BLaER1 treated with 17β-estradiol and CSF1 and Interleukin-3, amounts not matched to agents 10 nM and 100 nM (cell line): Measurements from ENCODE around the gene FARP1.
A peak's percentile ranks its signal among the peaks of the same experiment; 100 is the strongest.

Experiments used
- H3K27ac ChIP-seq, 11 experiments: shearing (Covaris generic); formaldehyde crosslinking; 2 replicates each; pipeline ENCODE4 v1.8.1; 2022
- H3K27me3 ChIP-seq, 11 experiments: shearing (Covaris generic); formaldehyde crosslinking; 2 replicates each; pipeline ENCODE4 v1.8.1; 2022
- H3K36me3 ChIP-seq, 11 experiments: shearing (Covaris generic); formaldehyde crosslinking; 2 replicates each; pipeline ENCODE4 v1.8.1; 2022
- H3K4me1 ChIP-seq, 10 experiments: shearing (Covaris generic); formaldehyde crosslinking; 2 replicates each; pipeline ENCODE4 v1.8.1; 2022
- H3K4me2 ChIP-seq, 11 experiments: shearing (Covaris generic); formaldehyde crosslinking; 2 replicates each; pipeline ENCODE4 v1.8.1; 2022
- H3K4me3 ChIP-seq, 10 experiments: shearing (Covaris generic); formaldehyde crosslinking; 2 replicates each; pipeline ENCODE4 v1.8.1; 2022
- H3K9ac ChIP-seq, 11 experiments: shearing (Covaris generic); formaldehyde crosslinking; 2 replicates each; pipeline ENCODE4 v1.8.1; 2022
- H3K9me3 ChIP-seq, 11 experiments: shearing (Covaris generic); formaldehyde crosslinking; replicated peaks in 1 of 11; 2 replicates each; pipeline ENCODE4 v1.8.1; 2022
- H4K20me1 ChIP-seq, 11 experiments: shearing (Covaris generic); formaldehyde crosslinking; 2 replicates each; pipeline ENCODE4 v1.8.1; 2022
- Cebpa-rat ChIP-seq, 11 experiments: shearing (Covaris generic); IDR thresholded peaks; 2 replicates each; pipeline ENCODE4 v1.8.1; 2022

The FARP1 gene

DNA sequence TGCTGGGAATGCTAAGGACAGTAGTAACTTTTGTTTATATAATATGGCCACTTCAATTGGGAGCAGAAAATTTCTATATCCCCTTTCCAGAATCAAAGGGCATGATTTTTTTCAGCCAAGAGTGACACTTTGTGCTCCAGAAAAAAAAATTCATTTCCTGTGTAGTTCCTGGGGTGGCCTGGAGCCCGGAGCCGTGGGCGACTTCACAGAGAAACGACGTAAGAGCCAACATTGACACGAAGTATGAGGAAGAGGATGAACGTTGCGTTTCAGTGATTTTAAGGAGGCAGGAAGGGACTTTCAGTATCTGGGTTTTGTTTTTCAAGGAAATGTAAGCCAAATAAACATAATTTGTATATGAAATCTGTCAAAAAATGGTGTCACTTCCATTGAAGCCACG lies 246.4 kb downstream of the FARP1 start:
- no peak for TF ChIP-seq Cebpa-rat (IDR thresholded peaks at IDR 0.05)
- Histone ChIP-seq H3K36me3 (peaks cover 54 to 100% (median 84%) of the 10 kb centered on the region in 11 experiments), H3K9ac (no peak overlapping the region)

DNA sequence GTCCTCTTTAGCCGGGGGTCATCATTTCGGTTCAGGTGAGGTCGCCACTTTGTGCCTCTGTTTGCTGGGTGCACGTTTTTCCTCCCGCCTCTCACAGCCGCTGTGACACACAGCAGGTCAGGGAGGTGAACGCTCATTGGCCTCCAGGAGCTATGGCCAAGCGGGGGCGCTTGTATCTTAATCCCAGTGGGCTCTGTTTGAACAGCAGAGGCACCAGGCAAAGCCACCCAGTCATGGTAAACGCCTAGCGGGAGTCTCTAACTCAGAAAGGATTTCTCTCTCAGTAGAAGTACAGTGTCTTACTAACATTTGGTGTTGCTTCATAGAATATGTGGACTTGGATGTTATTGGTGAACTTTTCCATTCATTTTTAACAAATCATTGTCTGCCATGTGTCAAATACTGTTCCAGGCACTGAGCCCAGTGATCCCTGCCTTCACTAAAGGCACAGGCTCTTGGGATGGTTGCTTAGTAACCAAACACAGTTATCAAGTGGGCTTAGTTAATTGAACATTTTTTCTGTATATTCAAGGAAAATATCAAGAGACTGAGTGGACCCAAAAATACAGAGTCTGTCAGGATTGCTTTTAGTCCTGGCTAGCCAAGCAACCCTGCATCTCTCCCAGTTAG lies 247.3 kb downstream of the FARP1 start:
- H3K27me3 ChIP-seq: no peaks in the 10 kb centered on the region
- no peak overlapping the region for H3K9ac ChIP-seq
- H3K27ac ChIP-seq: no peak overlapping the region
- H4K20me1 ChIP-seq: peaks cover 0 to 4% (median 0%) of the 10 kb centered on the region in 11 experiments; a peak in 1 of 22 replicates
- no peak overlapping the region for H3K4me3 ChIP-seq
- H3K9me3 ChIP-seq: no peaks in the 10 kb centered on the region
- H3K4me1 ChIP-seq: peaks cover 0 to 12% (median 0%) of the 10 kb centered on the region in 10 experiments; a peak in 6 of 20 replicates
- H3K36me3 ChIP-seq: peaks cover 55 to 100% (median 84%) of the 10 kb centered on the region in 11 experiments
- no peak overlapping the region for H3K4me2 ChIP-seq
- TF ChIP-seq Cebpa-rat (IDR thresholded peaks at IDR 0.05): no peak

More for the DNA sequence above, 246.4 kb downstream of the FARP1 start:
- Histone ChIP-seq H3K4me3 (no peak overlapping the region), H3K4me1 (peaks cover 0 to 12% (median 0%) of the 10 kb centered on the region in 10 experiments; a peak in 6 of 20 replicates), H3K27ac (no peak overlapping the region), H3K9me3 (no peaks in the 10 kb centered on the region), H3K4me2 (peak overlapping the region in 3 of 11 experiments; percentile 26 to 36 (median 30); a peak in 3 of 22 replicates), H3K27me3 (no peaks in the 10 kb centered on the region), H4K20me1 (0 out of 22 replicates have a peak, but pooled peaks cover 0 to 4% (median 0%) of the 10 kb centered on the region in 11 experiments)

DNA sequence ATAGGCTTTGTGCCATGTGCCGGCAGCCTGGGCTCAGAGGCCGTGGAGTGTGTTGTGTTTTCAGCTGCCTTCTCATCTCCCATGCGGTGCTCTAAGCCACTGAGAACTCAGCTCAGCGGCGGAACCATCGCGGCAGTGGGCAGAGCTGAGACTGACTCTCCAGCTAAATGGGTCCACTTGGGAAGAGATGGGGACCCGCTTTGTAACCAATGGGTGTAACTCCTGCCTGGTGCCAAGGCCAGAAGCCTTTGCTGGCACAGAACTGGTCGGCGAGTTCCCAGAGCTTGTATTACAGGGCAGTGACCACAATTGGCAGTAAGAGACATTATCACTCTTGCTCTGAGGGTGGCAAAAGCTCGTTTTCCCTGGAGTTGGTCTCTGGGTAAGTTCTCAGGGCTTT lies 251.0 kb downstream of the FARP1 start:
- H3K27ac ChIP-seq: no peak overlapping the region
- peaks cover 0 to 8% (median 0%) of the 10 kb centered on the region in 10 experiments; a peak in 6 of 20 replicates for H3K4me1 ChIP-seq
- H3K36me3 ChIP-seq: peaks cover 19 to 99% (median 62%) of the 10 kb centered on the region in 11 experiments
- no peaks in the 10 kb centered on the region for H3K9me3 ChIP-seq
- no peak overlapping the region for H3K9ac ChIP-seq
- no peaks in the 10 kb centered on the region for H3K27me3 ChIP-seq
- peaks cover 0 to 4% (median 0%) of the 10 kb centered on the region in 11 experiments; a peak in 1 of 22 replicates for H4K20me1 ChIP-seq
- no peak overlapping the region for H3K4me3 ChIP-seq
- TF ChIP-seq Cebpa-rat (IDR thresholded peaks at IDR 0.05): no peak
- no peak overlapping the region for H3K4me2 ChIP-seq

DNA sequence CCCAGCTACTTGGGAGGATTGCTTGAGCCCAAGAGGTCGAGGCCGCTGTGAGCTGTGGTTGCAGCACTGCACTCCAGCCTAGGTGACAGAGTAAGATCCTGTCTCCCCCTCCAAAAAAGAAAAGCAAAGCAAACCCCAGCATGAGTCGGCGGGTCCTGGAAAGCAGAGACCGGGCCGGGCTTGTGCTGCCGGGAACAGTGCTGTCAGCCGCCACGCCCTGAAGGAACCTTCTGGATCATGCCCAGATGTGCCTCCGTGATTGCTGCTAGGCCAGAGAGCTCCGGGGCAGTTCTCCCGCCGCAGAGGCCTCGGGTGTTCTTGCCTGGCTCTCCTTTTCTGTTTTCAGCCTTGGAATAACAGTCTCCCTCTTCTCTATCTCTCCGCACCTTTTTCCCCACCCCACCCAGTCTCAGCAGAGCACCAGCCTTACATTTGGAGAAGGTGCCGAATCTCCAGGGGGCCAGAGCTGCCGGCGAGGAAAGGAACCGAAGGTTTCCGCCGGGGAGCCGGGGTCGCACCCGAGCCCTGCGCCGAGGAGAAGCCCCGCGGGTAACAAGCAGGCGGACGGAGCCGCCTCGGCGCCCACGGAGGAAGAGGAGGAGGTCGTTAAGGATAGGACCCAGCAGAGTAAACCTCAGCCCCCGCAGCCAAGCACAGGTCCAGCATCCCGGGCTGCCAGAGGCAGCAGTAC lies 252.1 kb downstream of the FARP1 start:
- Histone ChIP-seq H3K27ac (no peak overlapping the region), H4K20me1 (peaks cover 0 to 4% (median 0%) of the 10 kb centered on the region in 11 experiments; a peak in 1 of 22 replicates), H3K9ac (no peak overlapping the region), H3K9me3 (no peaks in the 10 kb centered on the region), H3K4me2 (no peak overlapping the region), H3K4me3 (no peak overlapping the region), H3K4me1 (no peaks in the 10 kb centered on the region; a peak in 1 of 20 replicates), H3K27me3 (no peaks in the 10 kb centered on the region), H3K36me3 (peaks cover 14 to 99% (median 51%) of the 10 kb centered on the region in 11 experiments)
- TF ChIP-seq Cebpa-rat (IDR thresholded peaks at IDR 0.05): no peak

DNA sequence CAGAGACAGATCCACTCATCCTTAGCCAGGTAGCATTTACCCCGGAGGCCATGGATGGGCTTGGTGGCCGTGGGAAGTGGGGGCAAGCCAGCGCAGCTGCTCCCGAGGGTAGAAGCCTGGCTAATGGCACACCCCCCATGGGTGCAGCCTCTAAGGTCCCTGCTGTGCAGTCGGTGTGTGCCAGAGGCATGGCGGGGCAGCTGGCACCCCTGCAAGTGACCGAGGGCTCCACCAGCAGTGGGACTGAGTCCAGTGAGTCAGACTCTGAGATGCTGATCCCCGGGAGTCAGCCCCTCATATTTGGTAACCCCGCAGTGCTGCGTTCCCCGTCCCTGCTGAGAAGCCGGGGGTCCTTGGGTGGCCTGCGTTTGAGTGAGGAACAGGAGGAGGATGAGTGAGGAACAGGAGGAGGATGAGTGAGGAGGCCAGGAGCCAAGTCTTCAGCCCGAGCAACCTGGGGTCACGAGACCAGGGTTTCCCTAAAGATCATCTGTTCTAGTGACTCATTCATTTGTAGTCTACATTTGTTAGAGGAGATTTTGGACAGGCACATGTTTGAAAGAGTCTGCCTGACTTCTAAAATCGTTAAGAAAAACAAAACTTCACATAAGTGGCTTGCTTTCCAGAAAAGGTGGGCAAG lies 253.3 kb downstream of the FARP1 start:
- H3K4me3 ChIP-seq: no peak overlapping the region
- no peak for TF ChIP-seq Cebpa-rat (IDR thresholded peaks at IDR 0.05)
- no peak overlapping the region for H3K9ac ChIP-seq
- no peaks in the 10 kb centered on the region for H3K9me3 ChIP-seq
- H4K20me1 ChIP-seq: peaks cover 0 to 4% (median 0%) of the 10 kb centered on the region in 11 experiments; a peak in 1 of 22 replicates
- no peaks in the 10 kb centered on the region for H3K27me3 ChIP-seq
- H3K27ac ChIP-seq: no peak overlapping the region
- H3K4me2 ChIP-seq: no peak overlapping the region
- no peaks in the 10 kb centered on the region for H3K4me1 ChIP-seq
- H3K36me3 ChIP-seq: peaks cover 10 to 94% (median 40%) of the 10 kb centered on the region in 11 experiments

DNA sequence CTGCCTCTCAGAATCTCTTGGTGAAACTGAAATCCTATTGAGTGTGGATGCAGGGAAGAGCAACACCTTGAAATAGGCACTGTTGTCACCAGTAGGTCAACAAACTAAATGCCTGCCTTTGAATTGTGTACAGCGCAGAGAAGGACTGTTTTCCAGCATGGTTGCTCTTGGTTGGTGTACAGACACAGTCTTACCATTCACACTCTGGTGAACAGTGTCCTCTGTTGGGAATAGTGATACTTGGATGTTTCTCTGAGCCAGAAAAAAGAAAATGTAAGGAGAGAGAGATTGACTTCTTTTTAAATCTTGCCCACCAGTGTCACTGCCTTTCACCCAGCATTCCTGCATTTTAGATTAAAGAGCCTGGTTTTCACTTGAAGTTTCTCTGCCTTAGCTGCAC lies 254.3 kb downstream of the FARP1 start:
- H3K4me3 ChIP-seq: no peak overlapping the region
- no peak overlapping the region for H3K4me2 ChIP-seq
- H4K20me1 ChIP-seq: peaks cover 0 to 4% (median 0%) of the 10 kb centered on the region in 11 experiments; a peak in 1 of 22 replicates
- TF ChIP-seq Cebpa-rat (IDR thresholded peaks at IDR 0.05): no peak
- H3K36me3 ChIP-seq: peaks cover 10 to 93% (median 38%) of the 10 kb centered on the region in 11 experiments
- no peak overlapping the region; a peak in 1 of 22 replicates for H3K9ac ChIP-seq
- no peaks in the 10 kb centered on the region for H3K4me1 ChIP-seq
- H3K9me3 ChIP-seq: no peaks in the 10 kb centered on the region
- no peaks in the 10 kb centered on the region for H3K27me3 ChIP-seq
- H3K27ac ChIP-seq: no peak overlapping the region

DNA sequence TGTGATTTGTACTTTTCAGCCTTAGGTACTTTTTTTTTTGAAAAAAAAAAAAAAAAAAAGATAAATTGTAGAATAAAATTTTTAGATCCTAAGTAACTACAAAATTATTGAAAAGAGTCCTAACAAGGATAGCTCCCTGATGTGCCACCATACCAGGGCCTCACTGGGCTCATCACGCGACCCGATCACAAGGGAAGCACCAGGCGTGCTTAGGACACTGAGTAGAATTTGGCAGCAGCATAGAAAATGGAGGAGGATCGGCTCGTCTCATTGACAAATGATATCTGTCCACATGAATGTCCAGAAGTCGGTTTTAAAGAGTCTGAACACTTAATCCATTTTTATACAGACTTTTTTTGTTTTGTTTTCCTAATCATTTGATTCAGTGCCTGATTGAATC lies 255.0 kb downstream of the FARP1 start:
- Histone ChIP-seq H3K36me3 (peaks cover 10 to 93% (median 34%) of the 10 kb centered on the region in 11 experiments), H3K9ac (no peak overlapping the region; a peak in 1 of 22 replicates), H3K27me3 (no peaks in the 10 kb centered on the region), H3K9me3 (no peaks in the 10 kb centered on the region), H3K4me3 (no peak overlapping the region), H3K27ac (no peak overlapping the region), H3K4me2 (no peak overlapping the region), H3K4me1 (no peaks in the 10 kb centered on the region), H4K20me1 (peaks cover 0 to 4% (median 0%) of the 10 kb centered on the region in 11 experiments; a peak in 1 of 22 replicates)
- TF ChIP-seq Cebpa-rat (IDR thresholded peaks at IDR 0.05): no peak

DNA sequence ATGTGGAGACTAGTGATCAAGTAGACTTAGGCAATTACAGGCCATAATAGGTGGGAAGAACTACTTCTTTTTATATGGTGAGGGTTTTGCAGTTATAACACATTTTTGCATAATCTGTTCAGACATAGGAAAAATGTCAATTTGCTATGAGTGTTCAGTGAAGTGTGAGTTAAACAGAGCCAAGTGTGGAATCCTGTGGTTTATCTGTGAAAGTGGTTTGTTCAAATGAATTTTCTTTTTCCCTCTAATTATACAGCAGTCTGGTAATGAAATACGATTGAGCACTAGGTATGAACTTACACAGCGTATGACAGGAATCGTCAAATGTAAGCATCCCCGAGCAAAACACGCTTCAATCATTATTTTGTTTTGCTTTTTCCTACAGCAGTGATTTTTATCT lies 255.7 kb downstream of the FARP1 start:
- Histone ChIP-seq H4K20me1 (peaks cover 0 to 2% (median 0%) of the 10 kb centered on the region in 11 experiments; a peak in 1 of 22 replicates), H3K36me3 (peaks cover 8 to 93% (median 32%) of the 10 kb centered on the region in 11 experiments), H3K9me3 (no peaks in the 10 kb centered on the region), H3K4me3 (no peak overlapping the region), H3K4me1 (no peaks in the 10 kb centered on the region), H3K27ac (no peak overlapping the region), H3K4me2 (no peak overlapping the region), H3K9ac (no peak overlapping the region), H3K27me3 (no peaks in the 10 kb centered on the region)
- TF ChIP-seq Cebpa-rat (IDR thresholded peaks at IDR 0.05): no peak

DNA sequence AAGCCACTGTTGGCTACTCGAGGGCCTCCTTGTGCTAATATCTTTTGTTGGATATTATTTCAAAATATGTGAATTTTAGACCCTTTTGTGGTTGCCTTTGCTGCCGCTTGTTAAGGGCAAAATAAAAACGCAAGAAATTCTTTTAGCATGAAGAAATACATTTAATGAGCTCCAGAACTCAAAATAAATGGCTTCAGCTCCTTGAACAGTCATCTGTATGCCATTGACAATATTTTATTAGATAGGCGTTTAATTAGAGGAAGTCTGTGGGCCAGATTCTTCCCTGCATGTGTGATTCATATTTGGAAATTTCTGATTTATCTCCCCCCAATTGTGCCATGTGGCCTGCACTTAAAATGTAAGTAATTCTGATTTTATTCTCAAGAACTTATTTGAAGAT lies 256.9 kb downstream of the FARP1 start:
- Histone ChIP-seq H3K36me3 (peaks cover 0 to 90% (median 21%) of the 10 kb centered on the region in 11 experiments; a peak in 19 of 22 replicates), H3K4me2 (no peak overlapping the region), H3K27ac (no peak overlapping the region), H3K27me3 (no peaks in the 10 kb centered on the region), H3K4me1 (no peaks in the 10 kb centered on the region), H3K9me3 (no peaks in the 10 kb centered on the region), H3K4me3 (no peak overlapping the region), H3K9ac (no peak overlapping the region), H4K20me1 (no peaks in the 10 kb centered on the region; a peak in 1 of 22 replicates)
- TF ChIP-seq Cebpa-rat (IDR thresholded peaks at IDR 0.05): no peak
